GM21786 (cell line): Measurements from ENCODE around the gene SPANXB1.
"Not testable (repeated sequence)": the region's sequence is repeated elsewhere in the genome, so short reads cannot be mapped to it uniquely, and the experiment has no call there.

Experiments used
- ATAC-seq: cut with Tn5 transposase; IDR thresholded peaks from one replicate; pipeline ENCODE4 v1.9.1; 2021; ENCODE audit not compliant: unreplicated experiment

Gene SPANXB1

GRCh38 chrX:141002568-141002967 is at the start of gene SPANXB1:
SPANXB1 (plus strand) TSS chrX:141002594; CDS start chrX:141002694, 100 bp downstream.
- not testable (repeated sequence) for ATAC-seq

GRCh38 chrX:140967036-140967435 is 35.4 kb upstream of the SPANXB1 start:
- no peak for ATAC-seq

- no peak for ATAC-seq
These were observed 31.1 kb upstream of the SPANXB1 start for GRCh38 chrX:140971099-140971795.

- ATAC-seq, result no peak
These were observed 26.9 kb upstream of the SPANXB1 start for GRCh38 chrX:140975472-140975871.

- ATAC-seq, result no peak
These were observed 22.1 kb upstream of the SPANXB1 start for GRCh38 chrX:140980271-140980670.

- ATAC-seq, result no peak
These were observed 18.7 kb upstream of the SPANXB1 start for GRCh38 chrX:140983730-140984129.

GRCh38 chrX:141005243-141005642 is 2.8 kb downstream of the SPANXB1 start:
- not testable (repeated sequence) for ATAC-seq

GRCh38 chrX:141044246-141044645 is 41.9 kb downstream of the SPANXB1 start:
- not testable (repeated sequence) for ATAC-seq

- ATAC-seq, result not testable (repeated sequence)
These were observed 47.5 kb downstream of the SPANXB1 start for GRCh38 chrX:141049878-141050277.

- ATAC-seq, result not testable (repeated sequence)
These were observed 49.7 kb downstream of the SPANXB1 start for GRCh38 chrX:141052098-141052497.
